SK-N-SH (cell line): ENCODE results near the gene CALR3. TPM values are rescaled to one million over a fixed set of nuclear protein-coding genes. Genes with fewer than 3 reads are reported as not detected.

Source experiments
- CTCF ChIA-PET: fragments of 300-600, 350-600 bp; formaldehyde crosslinking; extraction: SDS; loops from one replicate; lab custom pipeline; 2021; lab: Yijun Ruan, JAX
- POLR2A ChIA-PET: fragments of 350-600 bp; sonication (Branson Sonifier 250); formaldehyde crosslinking; extraction: SDS; loops from one replicate; lab custom pipeline; 2020; ENCODE audit warnings: antibody characterized with exemption, inconsistent platforms; lab: Yijun Ruan, JAX
- DNase-seq: peaks from one replicate; pipeline ENCODE4 v3.0.0; 2012
- H2AFZ ChIP-seq: fragments of 200-600 bp; sonication (generic); 2 replicates; pipeline ENCODE4 v1.8.1; 2016; ENCODE audit warnings: antibody characterized with exemption, mild to moderate bottlenecking, low read depth
- H3F3A ChIP-seq: fragments of 200-600 bp; sonication (generic); replicated peaks from 2 replicates; pipeline ENCODE3; 2016; ENCODE audit warnings: antibody characterized with exemption, mild to moderate bottlenecking; ENCODE audit not compliant: insufficient read depth
- H3K27ac ChIP-seq, 2 experiments: fragments of 200-500 bp in 1 of 2; fragments of 200-600 bp in 1 of 2; sonication (Bioruptor generic) in 1 of 2; sonication (generic), shearing (Covaris generic) in 1 of 2; 2 replicates each; pipeline versions ENCODE4 v1.5.1 to v1.6.1; 2014 to 2016; ENCODE audit warnings: low read depth in 2 of 2, inconsistent platforms in 1 of 2, low read length in 1 of 2, mild to moderate bottlenecking in 1 of 2, mixed read lengths in 1 of 2
- H3K27me3 ChIP-seq: fragments of 200-600 bp; sonication (generic), shearing (Covaris generic); 2 replicates; pipeline ENCODE4 v1.6.1; 2016; ENCODE audit warnings: mixed run types; ENCODE audit not compliant: insufficient read depth
- H3K36me3 ChIP-seq, 2 experiments: fragments of 200-500 bp in 1 of 2; fragments of 200-600 bp in 1 of 2; sonication (Bioruptor generic) in 1 of 2; sonication (generic) in 1 of 2; replicated peaks in 1 of 2; 2 replicates each; pipeline versions ENCODE3 to v1.5.1; 2014 to 2016; ENCODE audit warnings: low read length in 1 of 2, mild to moderate bottlenecking in 1 of 2; ENCODE audit not compliant: insufficient read depth in 2 of 2, control insufficient read depth in 1 of 2
- H3K4me1 ChIP-seq, 2 experiments: fragments of 200-500 bp in 1 of 2; fragments of 200-600 bp in 1 of 2; sonication (Bioruptor generic) in 1 of 2; sonication (generic), shearing (Covaris generic) in 1 of 2; 2 replicates each; pipeline versions ENCODE4 v1.5.1 to v1.6.1; 2014 to 2016; ENCODE audit warnings: low read depth in 1 of 2, low read length in 1 of 2, mixed run types in 1 of 2; ENCODE audit not compliant: insufficient read depth in 2 of 2, control insufficient read depth in 1 of 2
- H3K4me2 ChIP-seq: fragments of 200-600 bp; sonication (generic), shearing (Covaris generic); 2 replicates; pipeline ENCODE4 v1.6.1; 2017; ENCODE audit warnings: mixed run types
- H3K4me3 ChIP-seq, 2 experiments: fragments of 200-500 bp in 1 of 2; fragments of 200-600 bp in 1 of 2; sonication (Bioruptor generic) in 1 of 2; sonication (generic), shearing (Covaris generic) in 1 of 2; 2 replicates each; pipeline versions ENCODE4 v1.5.1 to v1.8.1; 2014 to 2016; ENCODE audit warnings: low read depth in 2 of 2, inconsistent platforms in 1 of 2, low read length in 1 of 2, mild to moderate bottlenecking in 1 of 2, mixed read lengths in 1 of 2, moderate library complexity in 1 of 2
- H3K79me2 ChIP-seq: fragments of 200-600 bp; sonication (generic); 2 replicates; pipeline ENCODE4 v1.8.1; 2017; ENCODE audit warnings: mild to moderate bottlenecking; ENCODE audit not compliant: insufficient read depth
- H3K9ac ChIP-seq: fragments of 200-600 bp; sonication (generic); 2 replicates; pipeline ENCODE4 v1.6.1; 2017; ENCODE audit warnings: mixed run types
- H3K9me2 ChIP-seq: fragments of 200-600 bp; sonication (generic); 2 replicates; pipeline ENCODE4 v1.6.1; 2017; ENCODE audit warnings: mixed run types
- H3K9me3 ChIP-seq: fragments of 200-600 bp; sonication (generic); 2 replicates; pipeline ENCODE4 v1.6.1; 2017; ENCODE audit warnings: mixed run types, mild to moderate bottlenecking, moderate library complexity
- H4K20me1 ChIP-seq: fragments of 200-600 bp; sonication (generic); 2 replicates; pipeline ENCODE4 v1.6.1; 2017; ENCODE audit warnings: mild to moderate bottlenecking, mixed run types; ENCODE audit not compliant: insufficient read depth
- CTCF ChIP-seq: fragments of 200-600 bp; sonication (generic); IDR thresholded peaks from 2 replicates; pipeline ENCODE4 v1.6.1; 2017; ENCODE audit warnings: antibody characterized with exemption, mild to moderate bottlenecking, moderate library complexity
- EZH2phosphoT487 ChIP-seq: fragments of 200-600 bp; sonication (generic); IDR thresholded peaks from 2 replicates; pipeline ENCODE4 v1.6.1; 2017; ENCODE audit warnings: low read depth, mixed run types, mild to moderate bottlenecking, antibody characterized with exemption, moderate library complexity, borderline replicate concordance
- FOXM1 ChIP-seq: IDR thresholded peaks from 2 replicates; pipeline ENCODE4 v1.4.0; 2012; ENCODE audit warnings: low read depth, mild to moderate bottlenecking
- GABPA ChIP-seq: IDR thresholded peaks from 2 replicates; pipeline ENCODE4 v1.4.0; 2012; ENCODE audit warnings: low read depth, mild to moderate bottlenecking
- GATA2 ChIP-seq: sonication (generic); formaldehyde crosslinking; IDR thresholded peaks from 2 replicates; pipeline ENCODE4 v1.5.0; 2020; ENCODE audit warnings: mild to moderate bottlenecking, missing genetic modification reagents
- IRF3 ChIP-seq: fragments of 150-350 bp; IDR thresholded peaks from 2 replicates; pipeline ENCODE4 v1.6.1; 2016; ENCODE audit warnings: mild to moderate bottlenecking, low read depth, low read length
- JUND ChIP-seq: IDR thresholded peaks from 2 replicates; pipeline ENCODE4 v1.4.0; 2012
- MXI1 ChIP-seq: IDR thresholded peaks from 2 replicates; pipeline ENCODE4 v1.6.1; 2012; ENCODE audit warnings: mild to moderate bottlenecking, low read depth, low read length, improper control_type of control experiment
- NFIC ChIP-seq: IDR thresholded peaks from 2 replicates; pipeline ENCODE4 v1.4.0; 2012; ENCODE audit warnings: borderline replicate concordance
- NRF1 ChIP-seq: IDR thresholded peaks from 2 replicates; pipeline ENCODE4 v1.6.1; 2012; ENCODE audit warnings: low read depth, mild to moderate bottlenecking, low read length
- POLR2AphosphoS5 ChIP-seq: IDR thresholded peaks from 2 replicates; pipeline ENCODE4 v1.6.1; 2012; ENCODE audit warnings: low read depth, low read length
- RCOR1 ChIP-seq: fragments of 150-350 bp; IDR thresholded peaks from 2 replicates; pipeline ENCODE4 v1.6.1; 2017; ENCODE audit warnings: antibody characterized with exemption, low read length
- RFX5 ChIP-seq: IDR thresholded peaks from 2 replicates; pipeline ENCODE4 v1.6.1; 2012; ENCODE audit warnings: mild to moderate bottlenecking, improper control_type of control experiment, low read length
- SMC3 ChIP-seq: IDR thresholded peaks from 2 replicates; pipeline ENCODE4 v1.6.1; 2012; ENCODE audit warnings: low read depth, low read length, improper control_type of control experiment
- TEAD4 ChIP-seq: IDR thresholded peaks from 2 replicates; pipeline ENCODE4 v1.4.0; 2012; ENCODE audit warnings: mild to moderate bottlenecking, borderline replicate concordance; ENCODE audit not compliant: insufficient read depth
- USF2 ChIP-seq: fragments of 150-350 bp; IDR thresholded peaks from 2 replicates; pipeline ENCODE4 v1.6.1; 2017; ENCODE audit warnings: antibody characterized with exemption, low read length, low read depth, borderline replicate concordance
- WGBS: methylation state at CpG from one replicate; pipeline ENCODE4 v1.1.6; 2017; ENCODE audit warnings: low lambda C conversion rate; 5-methylcytosine and 5-hydroxymethylcytosine counted together
- polyA plus RNA-seq, 3 experiments: library from polyadenylated mRNA; depleted of rRNA; stranded (reverse); fragments of >200 nt; gene quantifications; 2 replicates each; pipeline ENCODE4 v1.2.3, GENCODE V29; 2012
- TF ChIP-seq, protein P1 (sequence below): IDR thresholded peaks from 2 replicates; pipeline ENCODE4 v1.4.0; 2012; ENCODE audit warnings: low read depth, borderline replicate concordance

CALR3 gene
- polyA plus RNA-seq, 1 of the 3 experiments (the other 2 are of a cell fraction), result not detected

GRCh38 chr19:16527334-16527935, 31.5 kb upstream of the CALR3 start:
- no peaks in the 10 kb centered on the region for H3K9me3 ChIP-seq
- no peaks in the 10 kb centered on the region for H3F3A ChIP-seq
- DNase-seq, result no peak
- no peak overlapping the region for H3K4me2 ChIP-seq
- H3K4me3 ChIP-seq, result no peak overlapping the region
- no peaks in the 10 kb centered on the region for H3K9me2 ChIP-seq
- WGBS, result 100% methylated on average over 7 of the region's 14 CpGs
- no peak overlapping the region for H3K9ac ChIP-seq
- H3K4me1 ChIP-seq, result no peaks in the 10 kb centered on the region
- H4K20me1 ChIP-seq, result no peaks in the 10 kb centered on the region
- no peak overlapping the region; a peak in 1 of 4 replicates for H3K27ac ChIP-seq
- TF ChIP-seq SMC3 (no peak), EZH2phosphoT487 (no peak), IRF3 (no peak), NRF1 (no peak), RFX5 (no peak), TEAD4 (no peak), RCOR1 (no peak), MXI1 (no peak), FOXM1 (no peak), CTCF (no peak), JUND (no peak), GATA2 (CRISPR knock-in tag) (no peak), GABPA (no peak), POLR2AphosphoS5 (no peak), USF2 (no peak), NFIC (no peak)
- TF ChIP-seq, protein P1, sequence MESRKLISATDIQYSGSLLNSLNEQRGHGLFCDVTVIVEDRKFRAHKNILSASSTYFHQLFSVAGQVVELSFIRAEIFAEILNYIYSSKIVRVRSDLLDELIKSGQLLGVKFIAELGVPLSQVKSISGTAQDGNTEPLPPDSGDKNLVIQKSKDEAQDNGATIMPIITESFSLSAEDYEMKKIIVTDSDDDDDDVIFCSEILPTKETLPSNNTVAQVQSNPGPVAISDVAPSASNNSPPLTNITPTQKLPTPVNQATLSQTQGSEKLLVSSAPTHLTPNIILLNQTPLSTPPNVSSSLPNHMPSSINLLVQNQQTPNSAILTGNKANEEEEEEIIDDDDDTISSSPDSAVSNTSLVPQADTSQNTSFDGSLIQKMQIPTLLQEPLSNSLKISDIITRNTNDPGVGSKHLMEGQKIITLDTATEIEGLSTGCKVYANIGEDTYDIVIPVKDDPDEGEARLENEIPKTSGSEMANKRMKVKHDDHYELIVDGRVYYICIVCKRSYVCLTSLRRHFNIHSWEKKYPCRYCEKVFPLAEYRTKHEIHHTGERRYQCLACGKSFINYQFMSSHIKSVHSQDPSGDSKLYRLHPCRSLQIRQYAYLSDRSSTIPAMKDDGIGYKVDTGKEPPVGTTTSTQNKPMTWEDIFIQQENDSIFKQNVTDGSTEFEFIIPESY, result no peak
- peaks cover 9% of the 10 kb centered on the region; the same call in 1 of the 2 replicates for H3K79me2 ChIP-seq
- ChIA-PET POLR2A (interaction anchor here (0.6 kb wide), 1 partner anchor 80 kb away, joined by 3 read pairs; no protein-coding TSS in a partner anchor), CTCF (interaction anchor here (0.6 to 3.5 kb wide), 6 partner anchors 10 to 103 kb away, joined by 3 to 12 read pairs (median 4); no protein-coding TSS in a partner anchor)
- peaks cover 30 to 83% of the 10 kb centered on the region in 2 experiments for H3K36me3 ChIP-seq
- H3K27me3 ChIP-seq, result no peaks in the 10 kb centered on the region
- H2AFZ ChIP-seq, result no peak overlapping the region
